ENCODE measurements around the gene SSTR4.
"Not testable (repeated sequence)": the region's sequence is repeated elsewhere in the genome, so short reads cannot be mapped to it uniquely, and the experiment has no call there.

The SSTR4 gene, protein sequence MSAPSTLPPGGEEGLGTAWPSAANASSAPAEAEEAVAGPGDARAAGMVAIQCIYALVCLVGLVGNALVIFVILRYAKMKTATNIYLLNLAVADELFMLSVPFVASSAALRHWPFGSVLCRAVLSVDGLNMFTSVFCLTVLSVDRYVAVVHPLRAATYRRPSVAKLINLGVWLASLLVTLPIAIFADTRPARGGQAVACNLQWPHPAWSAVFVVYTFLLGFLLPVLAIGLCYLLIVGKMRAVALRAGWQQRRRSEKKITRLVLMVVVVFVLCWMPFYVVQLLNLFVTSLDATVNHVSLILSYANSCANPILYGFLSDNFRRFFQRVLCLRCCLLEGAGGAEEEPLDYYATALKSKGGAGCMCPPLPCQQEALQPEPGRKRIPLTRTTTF

DNA sequence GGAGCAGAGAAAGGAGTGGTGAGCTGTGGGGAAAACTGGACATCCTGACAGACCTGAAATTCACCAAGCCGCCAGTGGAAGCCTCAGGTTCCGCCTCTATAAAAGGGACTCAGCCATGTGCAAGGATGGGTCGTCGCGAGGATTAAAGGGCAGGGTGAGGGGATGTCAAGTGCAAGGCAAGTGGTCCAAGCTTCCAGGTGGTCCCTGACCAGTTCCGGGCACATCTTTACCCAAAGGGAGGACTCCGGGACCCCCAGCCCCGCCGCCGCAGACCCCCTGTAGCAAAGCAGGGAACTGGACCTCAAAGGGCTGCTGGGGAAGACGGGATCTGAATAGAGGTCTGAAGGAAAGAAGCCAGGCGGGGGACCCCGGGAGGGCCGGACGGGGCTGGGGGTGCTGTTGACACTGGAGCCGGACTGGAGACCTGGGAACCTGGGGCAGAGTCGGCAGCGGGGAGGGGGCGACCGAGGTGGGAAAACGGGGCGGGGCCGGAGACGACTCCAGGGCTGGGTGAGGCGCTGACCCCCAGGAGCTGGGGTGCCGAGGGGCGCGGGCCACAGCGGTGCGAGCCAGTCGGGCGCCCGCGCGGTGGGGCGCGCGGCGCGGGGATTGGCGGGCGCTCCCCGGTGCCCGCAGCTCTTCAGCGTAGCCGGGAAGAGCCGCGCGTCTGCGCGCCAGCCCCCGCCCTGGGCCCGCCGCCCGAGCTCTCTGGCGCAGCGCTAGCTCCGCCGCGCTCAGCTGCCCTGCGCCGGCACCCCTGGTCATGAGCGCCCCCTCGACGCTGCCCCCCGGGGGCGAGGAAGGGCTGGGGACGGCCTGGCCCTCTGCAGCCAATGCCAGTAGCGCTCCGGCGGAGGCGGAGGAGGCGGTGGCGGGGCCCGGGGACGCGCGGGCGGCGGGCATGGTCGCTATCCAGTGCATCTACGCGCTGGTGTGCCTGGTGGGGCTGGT lies at the start of gene SSTR4:
SSTR4 (plus strand) TSS at position 592 of the 951 bp plus-strand sequence; CDS start at position 764, 172 bp downstream.
- FAIRE-seq: no peak

DNA sequence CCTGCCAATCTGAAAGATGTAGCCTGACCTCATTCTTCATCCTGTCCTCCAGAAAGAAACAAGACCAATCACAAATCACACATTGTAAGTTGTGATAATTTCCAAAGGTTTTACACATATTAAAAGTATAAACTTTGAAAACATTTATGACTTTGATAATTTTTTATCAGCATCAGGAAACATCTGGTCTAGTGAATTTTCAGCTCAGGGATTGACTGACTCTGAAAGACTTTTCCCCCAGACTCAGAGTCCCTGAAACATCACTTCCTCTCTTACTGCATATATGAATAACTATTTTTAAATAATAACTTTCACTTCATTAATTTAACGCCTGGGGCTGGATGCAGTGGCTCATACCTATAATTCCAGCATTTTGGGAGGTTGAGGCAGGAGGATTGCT lies 48.5 kb upstream of the SSTR4 start:
- FAIRE-seq: no peak

DNA sequence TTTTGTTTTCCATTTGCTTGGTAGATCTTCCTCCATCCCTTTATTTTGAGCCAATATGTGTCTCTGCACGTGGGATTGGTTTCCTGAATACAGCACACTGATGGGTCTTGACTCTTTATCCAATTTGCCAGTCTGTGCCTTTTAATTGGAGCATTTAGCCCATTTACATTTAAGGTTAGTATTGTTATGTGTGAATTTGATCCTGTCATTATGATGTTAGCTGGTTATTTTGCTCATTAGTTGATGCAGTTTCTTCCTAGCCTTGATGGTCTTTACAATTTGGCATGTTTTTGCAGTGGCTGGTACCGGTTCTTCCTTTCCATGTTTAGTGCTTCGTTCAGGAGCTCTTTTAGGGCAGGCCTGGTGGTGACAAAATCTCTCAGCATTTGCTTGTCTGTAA lies 43.7 kb upstream of the SSTR4 start:
- FAIRE-seq: not testable (repeated sequence)

DNA sequence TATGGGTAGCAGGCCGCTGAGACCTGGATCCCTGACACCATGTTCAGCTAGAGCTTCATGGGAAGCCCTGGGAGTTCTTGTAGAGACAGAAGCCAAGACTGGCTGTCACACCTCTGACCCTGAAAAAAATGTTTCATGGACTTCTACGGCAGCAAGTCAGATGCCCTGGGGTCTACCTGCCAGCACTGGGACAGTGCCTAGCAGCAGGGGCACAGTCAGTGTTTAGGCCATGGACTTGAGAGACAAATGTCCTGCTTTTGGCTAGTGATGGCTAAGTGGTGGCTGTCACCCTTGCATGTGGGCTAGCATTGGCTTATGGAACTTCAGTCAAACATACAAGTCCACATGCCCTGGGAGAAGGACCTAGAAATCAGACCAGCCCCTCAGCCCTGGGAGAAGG lies 41.3 kb upstream of the SSTR4 start:
- FAIRE-seq: no peak

DNA sequence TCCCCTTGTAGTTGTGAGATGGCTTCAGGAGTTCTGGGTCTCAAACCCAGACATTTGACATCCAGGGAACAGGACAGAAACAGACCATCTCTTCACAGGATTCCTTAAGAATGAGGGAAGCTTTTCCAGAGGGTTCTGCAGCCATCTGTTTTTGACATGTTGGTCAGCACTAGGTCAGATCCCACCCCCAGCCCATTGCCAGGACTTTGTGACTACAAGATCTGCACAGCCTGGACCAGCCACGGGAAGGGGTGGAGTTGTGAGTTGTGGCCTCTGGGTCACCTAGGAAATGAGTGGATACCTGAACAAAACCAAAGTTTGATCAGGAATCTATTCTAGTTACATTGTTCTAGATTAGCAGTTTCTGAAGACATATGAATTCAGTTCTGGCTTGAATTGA lies 39.2 kb upstream of the SSTR4 start:
- no peak for FAIRE-seq

DNA sequence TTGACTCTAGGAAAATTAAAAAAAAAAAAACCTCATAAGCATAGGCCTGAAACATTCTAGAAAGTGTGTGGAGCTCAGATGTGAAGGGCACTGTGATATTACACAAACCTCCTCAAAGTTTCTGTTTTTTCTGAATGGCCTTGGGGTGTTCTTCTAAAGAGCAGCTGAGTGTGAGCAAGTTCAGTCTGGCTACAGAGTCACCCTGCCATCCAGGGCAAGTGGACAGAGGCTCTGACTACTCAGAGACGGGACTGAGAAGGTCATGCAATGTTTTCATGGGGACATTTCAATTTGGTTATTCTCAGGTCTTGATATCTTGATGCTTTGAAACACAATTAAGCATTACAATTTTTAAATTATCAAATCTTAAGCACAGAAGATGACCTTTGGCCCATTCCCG lies 36.6 kb upstream of the SSTR4 start:
- no peak for FAIRE-seq

DNA sequence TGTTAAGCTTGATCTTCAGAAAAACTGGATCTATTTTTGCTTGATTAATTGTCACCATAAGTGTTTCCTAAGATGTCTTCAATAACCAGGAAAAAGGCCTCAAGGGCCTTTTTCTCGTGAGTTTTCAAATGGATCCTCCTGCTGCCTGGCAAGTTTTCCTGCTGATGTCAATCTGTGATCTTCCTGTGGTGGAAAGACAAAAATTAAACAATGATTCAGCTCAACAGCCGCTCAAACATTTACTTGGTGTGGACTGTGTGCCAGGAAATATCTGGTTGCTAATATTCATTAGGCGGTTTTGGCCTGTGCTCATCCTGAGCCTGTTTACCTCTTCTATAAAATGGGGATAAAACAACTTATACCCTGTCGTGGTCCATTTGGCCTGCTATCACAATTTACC lies 35.4 kb upstream of the SSTR4 start:
- FAIRE-seq: no peak

DNA sequence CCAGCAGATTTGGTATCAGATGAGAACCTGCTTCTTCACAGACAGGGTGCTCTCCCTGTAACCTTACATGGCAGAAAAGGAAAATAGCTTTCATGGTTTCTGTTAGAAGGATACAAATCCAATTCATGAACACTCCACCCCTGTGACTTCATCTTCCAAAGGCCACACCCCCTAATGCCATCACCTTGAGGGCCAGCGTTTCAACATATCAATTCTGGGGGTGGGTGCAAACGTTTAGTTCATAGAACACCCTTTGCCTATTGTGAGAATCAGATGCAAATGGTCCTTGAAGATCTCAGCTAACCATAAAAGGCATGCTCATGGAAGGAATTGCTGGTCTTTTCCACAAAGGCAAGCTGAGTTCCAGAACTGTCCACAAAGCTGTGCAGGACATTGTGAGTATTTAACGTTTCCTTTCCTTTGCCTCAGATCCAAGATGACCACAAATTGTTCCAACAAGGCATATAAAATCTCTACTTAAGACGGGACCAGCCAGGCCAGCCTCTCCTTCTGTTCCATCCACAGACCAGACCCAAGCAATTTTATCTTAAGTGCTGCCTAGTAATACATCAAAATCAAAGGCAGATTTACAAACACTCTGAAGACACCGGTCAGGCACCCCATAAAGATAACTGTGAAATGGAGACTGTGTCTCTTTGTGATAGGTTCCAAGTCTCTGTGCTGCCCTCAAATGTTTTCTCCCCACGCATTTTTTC lies 34.7 kb upstream of the SSTR4 start:
- no peak for FAIRE-seq

DNA sequence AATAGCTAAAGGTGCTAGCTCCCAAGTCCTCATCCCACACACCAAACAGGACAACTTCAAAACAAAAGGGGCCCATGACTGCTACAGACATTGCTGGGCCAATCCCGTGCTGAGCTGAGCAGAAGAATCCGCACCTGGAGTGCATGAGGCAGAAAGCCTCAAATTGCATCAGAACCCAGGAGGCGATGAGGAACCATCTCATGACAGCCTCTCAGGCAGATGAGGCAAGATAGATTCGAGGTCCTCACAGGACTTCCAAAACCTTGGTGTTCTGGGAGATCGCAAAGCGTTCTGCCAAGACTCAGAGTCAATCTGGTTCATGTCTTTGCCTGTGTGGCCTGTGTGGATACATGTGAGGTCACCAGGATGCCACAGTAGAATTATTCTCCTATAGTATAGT lies 32.8 kb upstream of the SSTR4 start:
- FAIRE-seq: no peak

DNA sequence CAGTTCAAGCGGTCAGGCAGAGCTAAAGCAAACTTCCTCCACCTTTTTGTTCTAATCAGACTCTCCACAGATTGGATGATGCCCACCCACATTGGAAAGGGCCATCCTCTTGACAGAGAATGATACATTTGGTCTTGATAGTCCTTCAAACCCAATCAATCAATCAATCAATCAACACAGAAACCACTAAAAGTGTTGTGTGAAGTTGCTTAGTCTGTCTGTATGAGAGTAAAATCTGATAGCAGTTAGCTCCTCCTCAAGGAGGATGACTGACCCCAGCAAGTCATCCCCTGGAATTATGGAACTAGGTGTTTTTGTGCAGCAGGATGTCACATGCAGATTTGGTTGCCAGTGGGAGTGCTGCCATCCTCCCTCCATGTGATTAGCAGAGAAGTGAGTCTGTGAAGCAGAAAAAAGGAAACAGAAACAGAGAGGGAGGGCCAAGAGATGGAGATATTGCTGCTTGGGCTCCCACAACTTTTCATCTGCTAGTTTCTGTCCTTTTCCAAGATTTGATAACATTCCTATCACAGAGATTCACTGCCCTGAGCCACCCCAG lies 32.0 kb upstream of the SSTR4 start:
- no peak for FAIRE-seq

DNA sequence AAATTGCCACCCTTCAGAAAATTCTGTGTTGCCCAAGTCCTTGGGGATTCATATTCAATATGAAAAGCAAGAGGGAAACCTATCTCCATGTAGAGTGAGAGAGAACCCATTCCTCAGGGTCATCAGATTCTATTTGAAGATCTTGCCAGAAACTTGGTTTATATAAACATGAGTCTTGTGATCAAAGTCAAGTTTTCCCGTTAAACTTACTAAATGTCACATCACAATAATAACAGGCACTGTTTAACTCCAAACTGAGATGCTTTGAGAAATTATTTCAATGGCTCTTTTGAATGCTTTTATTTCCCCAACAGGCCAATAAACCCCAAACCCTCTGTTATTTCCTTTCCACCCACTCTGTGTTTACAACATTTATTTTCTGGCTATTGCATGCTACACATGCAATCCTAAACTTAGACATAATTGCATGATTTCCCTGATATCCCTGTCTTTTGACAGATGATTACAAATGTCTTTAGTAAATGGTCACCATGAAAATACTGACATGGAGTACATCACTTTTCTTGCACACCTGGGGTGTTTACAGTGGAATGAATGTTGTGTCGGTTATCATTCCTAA lies 31.1 kb upstream of the SSTR4 start:
- FAIRE-seq: no peak

DNA sequence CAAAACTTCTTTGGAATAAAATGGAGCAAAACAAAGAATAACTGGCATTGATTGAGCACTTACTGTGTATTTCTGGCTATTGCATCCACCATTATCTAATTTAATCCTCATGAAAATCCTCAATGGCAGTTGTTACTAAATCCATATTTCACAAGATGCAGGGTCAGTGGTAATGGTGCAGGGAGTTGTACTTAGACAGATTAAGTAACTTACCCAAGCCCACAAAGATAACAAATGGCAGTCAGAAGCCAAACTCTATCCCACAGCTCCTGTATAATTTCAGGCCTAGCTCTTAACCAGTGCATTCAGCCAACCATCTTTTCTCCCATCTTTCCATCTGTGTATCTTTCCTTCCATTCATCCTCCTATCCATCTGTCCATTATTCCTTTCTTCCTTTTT lies 29.3 kb upstream of the SSTR4 start:
- FAIRE-seq: no peak

DNA sequence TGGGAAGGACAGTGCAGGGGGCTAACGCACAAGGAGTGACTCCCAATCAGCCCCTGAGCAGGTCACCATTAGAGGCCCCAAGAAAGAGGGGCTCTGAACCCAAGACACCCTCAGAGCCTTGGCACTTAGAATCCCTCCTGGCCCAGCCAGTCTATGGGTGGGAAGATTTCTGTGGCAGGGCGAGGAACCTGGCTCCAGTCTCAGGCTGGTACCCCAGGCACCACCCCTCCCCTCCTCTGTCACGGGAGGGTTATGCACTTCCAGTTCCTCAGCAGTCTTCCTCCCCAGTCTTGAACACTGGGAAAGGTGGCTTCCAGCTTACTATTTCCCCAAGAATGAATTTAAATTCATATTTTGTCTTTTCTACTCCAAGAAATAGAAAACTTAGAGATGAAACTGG lies 27.6 kb upstream of the SSTR4 start:
- FAIRE-seq: no peak

DNA sequence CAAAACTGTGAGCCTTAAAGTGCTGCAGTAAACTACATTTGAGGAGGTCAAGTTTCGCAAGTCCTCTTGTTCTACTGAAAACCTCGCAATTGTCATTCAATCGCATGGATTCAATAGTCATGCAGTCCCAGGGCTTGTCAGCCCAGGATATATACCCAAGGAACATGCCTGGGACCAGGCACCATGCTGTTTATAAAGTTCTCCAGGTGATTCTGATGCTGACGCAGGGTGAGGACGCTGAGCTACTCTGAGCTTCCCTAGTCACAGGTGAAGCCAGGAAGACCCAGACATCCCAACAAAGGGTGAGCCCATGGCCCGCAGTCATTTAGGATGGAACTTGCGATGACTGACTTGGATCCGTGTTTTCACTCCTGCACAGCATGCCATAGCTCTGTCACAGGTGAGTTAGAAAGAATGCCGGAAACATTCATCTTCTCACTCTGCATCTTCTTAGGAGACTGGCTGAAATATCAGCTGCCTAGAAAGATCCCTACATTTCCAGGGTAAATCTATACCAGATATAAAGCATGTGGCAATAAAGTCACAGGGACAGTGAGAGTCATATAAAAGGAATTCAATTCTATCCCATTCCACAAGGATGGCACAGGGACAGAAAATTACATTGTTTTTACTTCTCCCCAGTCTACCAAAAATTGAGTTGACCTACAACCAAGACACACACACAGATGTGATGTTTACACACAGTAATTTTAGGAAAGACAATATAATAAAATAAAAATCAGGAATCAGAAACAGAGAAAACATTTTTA lies 27.0 kb upstream of the SSTR4 start:
- no peak for FAIRE-seq

DNA sequence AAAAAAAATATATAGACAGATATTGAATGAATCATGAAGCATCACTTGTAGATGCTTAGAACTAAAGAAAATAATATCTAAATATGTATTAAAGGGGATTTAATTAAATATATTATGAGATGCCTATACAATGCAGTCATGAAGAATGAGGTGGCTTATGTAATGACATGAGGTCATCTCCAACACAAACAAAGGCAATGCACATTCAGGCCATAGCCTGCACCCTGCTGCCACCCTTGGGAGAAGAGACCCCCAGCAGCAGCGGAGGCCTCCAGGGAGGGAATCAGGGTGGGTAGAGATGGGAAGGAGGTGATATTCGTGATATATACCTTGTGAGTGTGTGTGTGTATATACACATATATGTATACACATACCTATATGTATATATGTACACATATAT lies 26.4 kb upstream of the SSTR4 start:
- no peak for FAIRE-seq

DNA sequence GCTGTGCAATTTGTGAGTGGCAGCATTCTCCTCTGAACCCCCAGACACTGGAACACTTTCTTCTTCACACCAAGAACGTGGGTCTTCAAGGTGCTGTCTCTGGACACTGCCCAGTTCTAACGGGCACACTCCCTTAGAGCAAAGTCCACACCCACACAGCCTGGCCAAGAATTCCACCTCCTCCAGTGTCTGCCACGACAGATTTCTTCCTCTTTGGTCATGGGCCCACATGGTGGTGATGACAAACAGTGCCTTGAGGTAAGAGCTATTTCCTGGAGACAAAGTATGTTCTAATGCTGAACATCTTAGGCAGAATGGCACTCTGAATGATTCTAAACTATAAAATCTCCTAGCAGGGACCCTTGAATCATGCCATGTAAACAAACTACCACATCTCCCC lies 25.5 kb upstream of the SSTR4 start:
- no peak for FAIRE-seq

DNA sequence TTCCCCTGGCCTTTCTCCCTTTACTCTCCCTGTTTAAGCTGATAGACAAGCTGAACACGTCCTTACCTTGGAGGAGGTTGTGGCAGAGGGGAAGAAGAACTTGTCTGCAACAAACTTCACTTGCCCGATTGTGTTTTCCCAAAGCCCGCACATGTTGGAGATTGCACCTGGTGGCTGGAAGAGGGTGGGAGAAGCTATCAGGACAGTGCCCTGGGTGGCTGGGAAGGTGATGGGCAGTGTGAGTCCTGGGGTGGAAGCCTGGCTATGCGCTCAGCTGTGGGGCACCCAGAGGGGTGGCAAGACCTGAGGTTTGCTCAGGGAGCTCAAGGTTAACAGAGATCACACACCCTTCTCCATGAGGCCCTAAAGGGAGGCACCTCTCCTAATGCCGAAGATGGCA lies 25.0 kb upstream of the SSTR4 start:
- no peak for FAIRE-seq

DNA sequence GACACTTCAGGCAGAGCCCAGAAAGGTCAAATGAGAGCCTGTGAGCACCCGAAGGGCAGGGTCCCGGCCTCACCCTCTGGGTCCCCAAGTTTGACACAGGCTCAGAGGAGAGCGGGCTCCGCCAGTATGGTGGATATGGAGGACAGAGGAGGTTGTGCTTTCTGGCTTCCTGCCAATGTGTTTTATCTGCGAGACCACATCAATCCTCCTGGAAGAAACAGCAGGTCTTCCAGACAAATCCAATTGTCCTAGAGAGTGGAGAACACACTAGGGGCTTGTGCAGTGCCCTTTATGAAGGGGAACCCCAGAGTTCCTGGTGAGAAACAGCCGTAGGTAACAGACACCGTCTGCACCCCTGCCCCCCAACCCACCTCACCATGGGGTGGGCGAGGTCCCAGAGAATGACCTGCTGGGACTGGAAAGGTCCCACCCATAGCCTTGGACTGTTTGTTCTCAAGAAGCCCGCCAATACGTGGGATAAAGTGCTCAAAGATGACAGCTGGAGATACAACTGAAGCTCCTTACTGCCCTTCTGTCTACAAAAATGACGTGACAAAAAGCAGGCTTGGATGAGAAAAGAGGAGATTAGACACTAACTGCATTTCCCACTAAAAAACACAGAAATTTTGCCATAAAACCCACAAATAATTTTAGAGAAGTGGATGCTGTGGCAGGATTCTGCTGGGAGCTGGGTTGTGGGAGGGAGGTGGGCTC lies 23.9 kb upstream of the SSTR4 start:
- no peak for FAIRE-seq

DNA sequence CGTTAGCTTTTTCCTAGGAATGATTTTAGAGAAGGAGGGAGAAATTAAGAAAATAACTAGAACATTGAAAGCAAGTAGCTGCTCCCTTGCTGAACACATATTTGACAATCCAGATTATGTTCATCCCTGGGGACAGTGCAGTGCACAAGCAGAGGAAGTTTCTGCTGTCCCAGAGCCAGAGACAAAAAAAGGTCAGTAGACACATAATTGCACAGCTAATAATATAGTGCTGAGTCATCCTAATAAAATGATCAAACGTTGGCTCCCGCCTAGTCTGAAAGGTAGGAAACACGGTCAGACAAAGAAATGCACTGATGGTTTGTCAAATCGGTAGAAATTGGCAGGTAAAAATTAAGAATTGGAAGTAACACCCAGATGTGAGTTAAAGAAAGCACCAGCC lies 21.7 kb upstream of the SSTR4 start:
- no peak for FAIRE-seq

DNA sequence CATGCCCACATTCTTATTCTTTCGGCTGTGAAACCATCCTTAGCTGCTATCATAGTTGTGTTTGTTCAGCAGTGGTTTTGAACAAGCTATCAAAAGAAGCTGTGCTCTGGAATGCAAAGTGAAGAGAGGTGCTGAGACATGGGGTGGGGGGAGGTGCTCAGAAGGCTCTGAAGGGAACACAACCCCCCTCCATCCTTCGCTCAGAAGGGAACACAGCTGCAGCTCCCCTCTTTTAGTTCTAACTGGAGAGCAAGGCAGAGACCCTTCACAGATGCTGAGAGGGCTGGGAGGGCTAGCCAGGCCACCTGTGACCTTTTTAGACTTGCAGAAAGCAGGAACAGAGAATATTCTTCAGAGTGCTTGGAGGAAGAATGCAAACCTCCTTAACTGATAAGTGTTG lies 17.6 kb upstream of the SSTR4 start:
- no peak for FAIRE-seq

DNA sequence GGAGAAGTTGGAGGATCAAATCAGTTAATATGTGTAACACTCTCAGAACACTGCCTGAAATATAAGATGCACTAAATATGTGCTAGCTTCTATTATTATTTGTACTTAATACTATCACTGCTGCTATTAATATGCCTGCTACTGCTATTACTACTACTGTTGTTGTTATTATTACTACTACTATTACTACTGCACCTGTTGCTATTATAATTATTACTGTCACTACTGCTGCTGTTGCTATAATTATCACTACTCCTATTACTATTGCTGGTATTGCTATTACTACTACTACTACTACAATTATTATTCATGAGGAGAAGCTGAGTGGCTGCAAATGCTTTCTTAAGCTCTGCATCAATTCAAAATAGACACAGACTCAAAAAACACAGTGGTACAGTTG lies 16.7 kb upstream of the SSTR4 start:
- no peak for FAIRE-seq
